Vagina (tissue), 2 donors: Measurements from ENCODE around the gene ATG2B. TPM values are rescaled to one million over a fixed set of nuclear protein-coding genes. Genes with fewer than 3 reads are reported as not detected.

Source experiments
- DNase-seq, 2 donors: peaks; one replicate each; pipeline ENCODE4 v3.0.0-alpha.2; 2017; ENCODE audit errors: extremely low spot score in 2 of 2
- H3K27ac ChIP-seq: fragments of 200-600 bp; sonication (generic); one replicate; pipeline ENCODE4 v1.5.1; 2019
- H3K27me3 ChIP-seq: fragments of 200-600 bp; sonication (generic); one replicate; pipeline ENCODE4 v1.5.1; 2019
- H3K36me3 ChIP-seq, 2 donors: fragments of 200-600 bp; sonication (generic); one replicate each; pipeline ENCODE4 v1.5.1; 2017 to 2019
- H3K4me1 ChIP-seq: fragments of 200-600 bp; sonication (generic); one replicate; pipeline ENCODE4 v1.5.1; 2019
- H3K4me3 ChIP-seq, 2 donors: fragments of 200-600 bp; sonication (generic); 1 replicate in 1 of 2; 2 replicates in 1 of 2; pipeline ENCODE4 v1.5.1; 2016 to 2019
- H3K9me3 ChIP-seq: fragments of 200-600 bp; sonication (generic); one replicate; pipeline ENCODE4 v1.5.1; 2019
- POLR2A ChIP-seq, 2 donors: fragments of 450-650 bp; IDR thresholded peaks; one replicate each; pipeline ENCODE4 v1.6.1; 2017; ENCODE audit warnings: antibody characterized with exemption in 2 of 2, mild to moderate bottlenecking in 2 of 2, moderate library complexity in 2 of 2
- POLR2AphosphoS5 ChIP-seq, 2 donors: sonication (generic); formaldehyde crosslinking; IDR thresholded peaks; one replicate each; pipeline ENCODE4 v1.9.0; 2017; ENCODE audit warnings: antibody characterized with exemption in 2 of 2, mild to moderate bottlenecking in 2 of 2, low read depth in 1 of 2; ENCODE audit not compliant: insufficient read depth in 1 of 2
- intact Hi-C: fragments of 100-400 bp; cut with DNase I; formaldehyde crosslinking; loops from one replicate; pipeline ENCODE4 v1.15.1; 2023
- total RNA-seq: library from RNA; depleted of rRNA; stranded (reverse); fragments of >200 nt; gene quantifications from one replicate; pipeline ENCODE4 v1.2.3, GENCODE V29; 2016
- TF ChIP-seq, protein P1 (sequence below), 3 experiments: fragments of 450-650 bp in 2 of 3; fragments of 200-600 bp in 1 of 3; sonication (generic) in 1 of 3; IDR thresholded peaks; one replicate each; pipeline ENCODE4 v1.5.1; 2017 to 2019; ENCODE audit warnings: antibody characterized with exemption in 3 of 3, mild to moderate bottlenecking in 2 of 3, moderate library complexity in 2 of 3

ATG2B gene
- total RNA-seq, 1 donor from 2014 or later: 32.2 TPM

DNA sequence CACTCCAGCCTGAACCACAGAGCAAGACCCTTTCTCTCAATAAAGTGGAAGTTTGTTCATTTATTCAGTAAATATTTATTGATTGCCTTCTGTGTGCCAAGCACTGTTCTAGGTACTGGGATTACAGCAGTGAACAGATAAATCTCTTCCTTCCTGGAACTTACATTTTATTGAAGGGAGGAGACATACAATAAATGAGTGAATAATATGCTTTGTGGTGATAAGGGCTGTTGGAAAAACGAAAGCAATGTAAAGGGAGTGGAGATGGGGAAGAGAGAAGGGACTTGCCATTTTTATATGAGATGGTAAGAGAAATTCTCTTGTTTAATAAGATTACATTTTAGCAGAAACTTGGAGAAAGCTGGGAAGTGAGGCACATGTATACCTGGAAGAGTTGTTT, 1.8 kb upstream of the ATG2B start:
- TF ChIP-seq, protein P1, sequence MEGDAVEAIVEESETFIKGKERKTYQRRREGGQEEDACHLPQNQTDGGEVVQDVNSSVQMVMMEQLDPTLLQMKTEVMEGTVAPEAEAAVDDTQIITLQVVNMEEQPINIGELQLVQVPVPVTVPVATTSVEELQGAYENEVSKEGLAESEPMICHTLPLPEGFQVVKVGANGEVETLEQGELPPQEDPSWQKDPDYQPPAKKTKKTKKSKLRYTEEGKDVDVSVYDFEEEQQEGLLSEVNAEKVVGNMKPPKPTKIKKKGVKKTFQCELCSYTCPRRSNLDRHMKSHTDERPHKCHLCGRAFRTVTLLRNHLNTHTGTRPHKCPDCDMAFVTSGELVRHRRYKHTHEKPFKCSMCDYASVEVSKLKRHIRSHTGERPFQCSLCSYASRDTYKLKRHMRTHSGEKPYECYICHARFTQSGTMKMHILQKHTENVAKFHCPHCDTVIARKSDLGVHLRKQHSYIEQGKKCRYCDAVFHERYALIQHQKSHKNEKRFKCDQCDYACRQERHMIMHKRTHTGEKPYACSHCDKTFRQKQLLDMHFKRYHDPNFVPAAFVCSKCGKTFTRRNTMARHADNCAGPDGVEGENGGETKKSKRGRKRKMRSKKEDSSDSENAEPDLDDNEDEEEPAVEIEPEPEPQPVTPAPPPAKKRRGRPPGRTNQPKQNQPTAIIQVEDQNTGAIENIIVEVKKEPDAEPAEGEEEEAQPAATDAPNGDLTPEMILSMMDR (IDR thresholded peaks at IDR 0.05): no peak
- TF ChIP-seq POLR2AphosphoS5 (IDR thresholded peaks at IDR 0.05; ENCODE audit: insufficient read depth in 1 of 2, low read depth in 1 of 2) (no peak), POLR2A (IDR thresholded peaks at IDR 0.05) (no peak)
- Histone ChIP-seq H3K4me1 (peaks cover 38% of the 10 kb centered on the region), H3K4me3 (no peak overlapping the region), H3K36me3 (no peaks in the 10 kb centered on the region), H3K9me3 (no peaks in the 10 kb centered on the region), H3K27me3 (no peaks in the 10 kb centered on the region), H3K27ac (no peak overlapping the region)
- no peak for DNase-seq
- intact Hi-C loops: no loop called here

DNA sequence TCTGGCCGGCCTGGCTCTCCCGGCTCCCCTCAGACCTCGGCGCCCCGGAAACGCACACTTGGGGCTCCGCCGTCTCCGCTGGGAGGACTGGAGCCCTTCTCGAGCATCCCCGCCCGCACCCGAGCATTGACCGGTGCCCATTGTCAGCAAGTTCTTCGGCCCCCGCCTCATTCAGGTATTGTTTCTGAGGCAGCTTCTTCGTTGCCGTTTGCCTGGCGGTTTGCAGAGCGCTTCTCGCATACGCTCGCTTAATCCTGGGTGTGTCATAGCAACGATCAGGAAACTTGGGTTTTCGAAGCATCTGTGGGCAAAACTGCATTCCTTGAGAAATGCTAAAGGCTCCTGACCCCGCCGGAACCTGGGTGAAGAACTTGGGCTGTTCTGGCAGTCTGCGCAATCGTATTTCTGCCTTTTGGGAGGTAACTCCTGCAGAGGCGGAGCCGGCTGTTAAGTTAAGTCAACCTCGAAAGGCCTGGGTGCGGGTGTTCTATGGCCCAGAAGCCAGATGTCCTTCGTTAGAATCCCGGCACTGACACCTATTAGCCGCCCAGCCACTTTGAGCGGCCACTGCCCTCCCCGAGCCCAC, 703 bp upstream of the ATG2B start:
- no peaks in the 10 kb centered on the region for H3K36me3 ChIP-seq
- TF ChIP-seq POLR2AphosphoS5 (IDR thresholded peaks at IDR 0.05; ENCODE audit: insufficient read depth in 1 of 2, low read depth in 1 of 2): no peak
- TF ChIP-seq, protein P1 (IDR thresholded peaks at IDR 0.05): no peak
- TF ChIP-seq POLR2A (IDR thresholded peaks at IDR 0.05): no peak
- H3K4me1 ChIP-seq: peaks cover 45% of the 10 kb centered on the region
- intact Hi-C loops: loop anchor here (2.0 kb wide), 1 partner anchor 29 kb away; the partner anchor contains the start of gene AK7
- H3K9me3 ChIP-seq: no peaks in the 10 kb centered on the region
- peak overlapping the region; percentile 98 to 99 for H3K4me3 ChIP-seq
- H3K27me3 ChIP-seq: no peaks in the 10 kb centered on the region
- peak in 1 of 2 donors; percentile 88 for DNase-seq
- H3K27ac ChIP-seq: peak overlapping the region; percentile 97

DNA sequence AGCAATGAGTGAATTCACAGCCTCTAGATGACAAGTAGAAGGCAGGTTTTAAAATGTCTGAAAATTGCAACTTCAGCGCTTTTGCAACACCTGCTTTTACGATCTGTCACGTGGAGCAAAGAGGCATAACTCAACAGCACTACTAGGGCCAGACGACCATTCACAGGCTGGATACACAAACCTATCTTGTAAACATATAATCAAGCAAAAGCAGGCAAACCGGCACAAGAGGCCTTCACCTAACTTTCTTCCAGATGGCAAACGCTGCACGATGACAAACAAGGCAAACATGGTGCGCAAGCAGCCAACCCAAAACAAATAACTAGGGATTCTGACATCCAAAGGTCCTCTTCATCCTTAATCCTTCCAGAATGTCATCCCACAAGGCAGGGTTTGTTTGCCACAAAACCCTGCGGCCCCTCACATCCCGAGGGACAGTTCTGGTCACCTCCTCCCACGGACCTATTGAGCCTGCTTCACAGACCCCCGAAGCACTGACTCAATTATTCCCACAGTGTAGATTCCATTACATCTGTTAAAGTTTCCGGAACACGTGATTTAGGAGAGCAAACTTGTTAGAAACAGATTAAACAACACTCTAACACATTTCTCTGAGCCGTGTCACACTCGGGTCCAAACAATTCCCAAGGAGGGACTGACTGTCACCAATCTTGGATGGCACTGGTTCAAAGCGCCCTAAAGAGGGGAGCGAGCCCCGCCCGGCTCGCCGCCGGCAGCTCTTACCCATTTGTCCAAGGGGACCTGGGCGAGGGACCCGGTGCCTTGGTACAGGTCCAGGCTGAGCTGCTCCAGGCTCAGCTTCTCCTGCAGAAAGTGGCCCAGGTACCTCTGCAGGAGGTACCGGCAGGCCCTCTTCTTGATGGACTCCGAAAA, 823 bp downstream of the ATG2B start:
- no peak for DNase-seq
- TF ChIP-seq, protein P1 (IDR thresholded peaks at IDR 0.05): no peak
- peak in 1 of 2 donors; percentile 49 for TF ChIP-seq POLR2AphosphoS5 (IDR thresholded peaks at IDR 0.05; ENCODE audit: insufficient read depth in 1 of 2, low read depth in 1 of 2)
- no peak for TF ChIP-seq POLR2A (IDR thresholded peaks at IDR 0.05)
- H3K4me1 ChIP-seq: peaks cover 45% of the 10 kb centered on the region

DNA sequence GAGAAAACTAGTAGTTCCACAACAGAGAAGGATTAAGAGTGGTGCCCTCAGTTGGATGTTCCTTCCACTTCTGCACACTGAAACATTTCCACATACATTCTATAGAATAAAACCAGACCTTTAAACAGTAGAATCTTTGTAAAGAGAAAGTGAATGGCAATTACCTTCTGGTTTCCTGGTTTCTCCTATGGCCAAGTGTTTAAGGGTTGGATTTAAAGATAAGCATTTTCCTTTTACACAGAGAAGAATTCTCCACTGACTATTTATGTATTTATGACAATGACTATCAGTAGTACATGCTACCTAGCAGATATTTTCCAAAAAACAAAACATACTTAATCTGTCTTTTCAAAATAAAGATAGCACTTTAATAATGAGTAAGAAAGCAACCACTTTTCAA, 3.2 kb downstream of the ATG2B start:
- Histone ChIP-seq H3K27ac (no peak overlapping the region), H3K27me3 (no peaks in the 10 kb centered on the region), H3K36me3 (no peaks in the 10 kb centered on the region), H3K4me1 (peaks cover 36% of the 10 kb centered on the region), H3K9me3 (no peaks in the 10 kb centered on the region), H3K4me3 (no peak overlapping the region)
- DNase-seq: no peak
- intact Hi-C loops: no loop called here
- TF ChIP-seq POLR2AphosphoS5 (IDR thresholded peaks at IDR 0.05; ENCODE audit: insufficient read depth in 1 of 2, low read depth in 1 of 2) (no peak), POLR2A (IDR thresholded peaks at IDR 0.05) (no peak)
- TF ChIP-seq, protein P1 (IDR thresholded peaks at IDR 0.05): no peak

More for the DNA sequence above, 823 bp downstream of the ATG2B start:
- intact Hi-C loops: loop anchor here (2.0 kb wide), 1 partner anchor 30 kb away; the partner anchor contains the start of gene AK7
- H3K27me3 ChIP-seq: no peaks in the 10 kb centered on the region
- H3K4me3 ChIP-seq: peak overlapping the region; percentile 98 to 99
- peak overlapping the region; percentile 97 for H3K27ac ChIP-seq
- H3K9me3 ChIP-seq: no peaks in the 10 kb centered on the region
- no peaks in the 10 kb centered on the region for H3K36me3 ChIP-seq
